ENCODE results near the gene ERCC2. TPM values are rescaled to one million over a fixed set of nuclear protein-coding genes. Genes with fewer than 3 reads are reported as not detected.

The ERCC2 gene
- total and polyA plus RNA-seq, 2 of the 4 experiments (the other 2 are of a cell fraction), result 30.6 to 66.5 TPM

DNA sequence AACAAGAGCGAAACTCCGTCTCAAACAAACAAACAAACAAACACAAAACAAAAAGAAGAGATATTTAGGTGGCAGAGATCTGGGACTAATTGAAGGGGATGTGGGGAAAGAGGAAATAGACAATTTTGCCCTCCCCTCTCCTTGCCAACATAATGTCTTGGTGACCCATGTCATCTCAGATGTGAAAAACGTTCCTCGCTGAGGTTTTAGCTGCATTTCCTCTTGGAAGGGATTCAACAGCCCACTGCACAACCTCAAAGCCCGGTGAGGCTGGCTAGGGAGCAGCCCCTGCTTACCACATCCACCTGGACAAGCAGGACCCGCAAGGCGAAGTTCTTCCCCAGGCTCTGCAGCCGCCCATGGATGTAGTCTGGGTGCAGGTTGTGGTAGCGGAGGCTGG is 48.4 kb upstream of the ERCC2 start:
- no peak overlapping the region for H3K27ac ChIP-seq (ENCODE audit: insufficient read depth, low read length)
- H3K4ac ChIP-seq (ENCODE audit: low read depth, low read length), result no peak overlapping the region
- no peak overlapping the region for H2BK15ac ChIP-seq (ENCODE audit: low read depth, low read length)
- no peak overlapping the region for H3K4me2 ChIP-seq (ENCODE audit: low read depth, low read length)
- TF ChIP-seq NFE2L2 (IDR thresholded peaks at IDR 0.05; ENCODE audit: low read depth, low read length) (no peak), CEBPB (IDR thresholded peaks at IDR 0.05; ENCODE audit: low read depth, low read length) (no peak), BHLHE40 (IDR thresholded peaks at IDR 0.05; ENCODE audit: low read depth, low read length) (no peak), CHD1 (IDR thresholded peaks at IDR 0.05; ENCODE audit: low read depth, low read length) (no peak), RAD21 (IDR thresholded peaks at IDR 0.05; ENCODE audit: low read length) (no peak), SMC3 (IDR thresholded peaks at IDR 0.05; ENCODE audit: low read depth, low read length) (no peak), RCOR1 (IDR thresholded peaks at IDR 0.05; ENCODE audit: insufficient replicate concordance, low read length) (no peak), RFX5 (IDR thresholded peaks at IDR 0.05; ENCODE audit: low read depth, low read length) (no peak), FOS (IDR thresholded peaks at IDR 0.05; ENCODE audit: low read depth, low read length) (no peak), MAFK (IDR thresholded peaks at IDR 0.05; ENCODE audit: low read depth, low read length) (no peak), POLR2A (IDR thresholded peaks at IDR 0.05; ENCODE audit: low read depth, low read length) (no peak), MAZ (IDR thresholded peaks at IDR 0.05; ENCODE audit: borderline replicate concordance, low read depth, low read length) (no peak)
- TF ChIP-seq, protein P1, sequence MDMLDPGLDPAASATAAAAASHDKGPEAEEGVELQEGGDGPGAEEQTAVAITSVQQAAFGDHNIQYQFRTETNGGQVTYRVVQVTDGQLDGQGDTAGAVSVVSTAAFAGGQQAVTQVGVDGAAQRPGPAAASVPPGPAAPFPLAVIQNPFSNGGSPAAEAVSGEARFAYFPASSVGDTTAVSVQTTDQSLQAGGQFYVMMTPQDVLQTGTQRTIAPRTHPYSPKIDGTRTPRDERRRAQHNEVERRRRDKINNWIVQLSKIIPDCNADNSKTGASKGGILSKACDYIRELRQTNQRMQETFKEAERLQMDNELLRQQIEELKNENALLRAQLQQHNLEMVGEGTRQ (IDR thresholded peaks at IDR 0.05; ENCODE audit: low read depth, low read length), result no peak
- TF ChIP-seq, protein P2, sequence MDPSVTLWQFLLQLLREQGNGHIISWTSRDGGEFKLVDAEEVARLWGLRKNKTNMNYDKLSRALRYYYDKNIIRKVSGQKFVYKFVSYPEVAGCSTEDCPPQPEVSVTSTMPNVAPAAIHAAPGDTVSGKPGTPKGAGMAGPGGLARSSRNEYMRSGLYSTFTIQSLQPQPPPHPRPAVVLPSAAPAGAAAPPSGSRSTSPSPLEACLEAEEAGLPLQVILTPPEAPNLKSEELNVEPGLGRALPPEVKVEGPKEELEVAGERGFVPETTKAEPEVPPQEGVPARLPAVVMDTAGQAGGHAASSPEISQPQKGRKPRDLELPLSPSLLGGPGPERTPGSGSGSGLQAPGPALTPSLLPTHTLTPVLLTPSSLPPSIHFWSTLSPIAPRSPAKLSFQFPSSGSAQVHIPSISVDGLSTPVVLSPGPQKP (IDR thresholded peaks at IDR 0.05; ENCODE audit: borderline replicate concordance, low read depth, low read length), result no peak
- TF ChIP-seq, protein P3, sequence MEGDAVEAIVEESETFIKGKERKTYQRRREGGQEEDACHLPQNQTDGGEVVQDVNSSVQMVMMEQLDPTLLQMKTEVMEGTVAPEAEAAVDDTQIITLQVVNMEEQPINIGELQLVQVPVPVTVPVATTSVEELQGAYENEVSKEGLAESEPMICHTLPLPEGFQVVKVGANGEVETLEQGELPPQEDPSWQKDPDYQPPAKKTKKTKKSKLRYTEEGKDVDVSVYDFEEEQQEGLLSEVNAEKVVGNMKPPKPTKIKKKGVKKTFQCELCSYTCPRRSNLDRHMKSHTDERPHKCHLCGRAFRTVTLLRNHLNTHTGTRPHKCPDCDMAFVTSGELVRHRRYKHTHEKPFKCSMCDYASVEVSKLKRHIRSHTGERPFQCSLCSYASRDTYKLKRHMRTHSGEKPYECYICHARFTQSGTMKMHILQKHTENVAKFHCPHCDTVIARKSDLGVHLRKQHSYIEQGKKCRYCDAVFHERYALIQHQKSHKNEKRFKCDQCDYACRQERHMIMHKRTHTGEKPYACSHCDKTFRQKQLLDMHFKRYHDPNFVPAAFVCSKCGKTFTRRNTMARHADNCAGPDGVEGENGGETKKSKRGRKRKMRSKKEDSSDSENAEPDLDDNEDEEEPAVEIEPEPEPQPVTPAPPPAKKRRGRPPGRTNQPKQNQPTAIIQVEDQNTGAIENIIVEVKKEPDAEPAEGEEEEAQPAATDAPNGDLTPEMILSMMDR (conservative IDR thresholded peaks at IDR 0.05; ENCODE audit: low read depth, low read length), result no peak
- H3K23ac ChIP-seq (ENCODE audit: low read depth, low read length), result no peak overlapping the region
- H2BK20ac ChIP-seq (ENCODE audit: low read depth, low read length), result no peak overlapping the region
- no peak overlapping the region for H4K91ac ChIP-seq (ENCODE audit: insufficient read depth, low read depth, low read length)
- no peak overlapping the region for H4K5ac ChIP-seq (ENCODE audit: low read depth, low read length)
- H2AFZ ChIP-seq (replicated peaks; ENCODE audit: low read length, poor library complexity), result peak overlapping the region; percentile 10
- no peaks in the 10 kb centered on the region for H3K9me3 ChIP-seq (ENCODE audit: control insufficient read depth, insufficient read depth, low read length)
- no peak overlapping the region for H3K18ac ChIP-seq (ENCODE audit: low read depth, low read length)
- no peak for DNase-seq
- H2BK5ac ChIP-seq (ENCODE audit: low read depth, low read length, poor library complexity, severe bottlenecking), result no peak overlapping the region
- H2AK5ac ChIP-seq (ENCODE audit: low read depth, low read length), result no peak overlapping the region
- CTCF ChIA-PET, result no interaction called here
- no peaks in the 10 kb centered on the region for H4K20me1 ChIP-seq (ENCODE audit: insufficient read depth, low read length)
- peaks cover 14 to 51% of the 10 kb centered on the region in 2 experiments for H3K79me1 ChIP-seq (ENCODE audit: low read depth in 1 of 2, low read length in 2 of 2)
- no peak overlapping the region for H3K9ac ChIP-seq (ENCODE audit: low read depth, low read length)
- 93% methylated on average over 3 of the region's 9 CpGs; no CpG with 5 or more reads in 1 of the 2 experiments for WGBS, 2 experiments (ENCODE audit: extremely low coverage in 2 of 2, insufficient read length in 1 of 2)
- no peak overlapping the region for H2BK120ac ChIP-seq (ENCODE audit: low read depth, low read length)
- BruUV-seq (replicated peaks), result no TSS peak
- H3K4me3 ChIP-seq (ENCODE audit: insufficient read depth, low read depth, low read length), result no peak overlapping the region
- H3K9me1 ChIP-seq (ENCODE audit: insufficient read depth, low read length), result no peaks in the 10 kb centered on the region; the same call in 1 of the 2 replicates
- intact Hi-C loops (cut with micrococcal nuclease) (no loop called here), in situ Hi-C loops (cut with MboI; ENCODE audit: low sequenced_read_pairs) (no loop called here), dilution Hi-C loops (cut with HindIII; ENCODE audit: low sequenced_read_pairs, unreplicated experiment) (no loop called here)
- H3K14ac ChIP-seq (replicated peaks; ENCODE audit: low read depth, low read length), result no peak overlapping the region
- no peaks in the 10 kb centered on the region for H3K27me3 ChIP-seq (ENCODE audit: control insufficient read depth, insufficient read depth, low read length)
- H3K56ac ChIP-seq (ENCODE audit: extremely low read depth, insufficient read depth, low read length), result no peak overlapping the region
- H4K8ac ChIP-seq (ENCODE audit: low read depth in 2 of 2, low read length in 2 of 2), result no peak overlapping the region
- no peak overlapping the region for H2AK9ac ChIP-seq (replicated peaks; ENCODE audit: low read depth, low read length, poor library complexity)
- H3K4me1 ChIP-seq (ENCODE audit: control insufficient read depth, insufficient read depth, low read length), result peaks cover 3% of the 10 kb centered on the region
- peaks cover 52% of the 10 kb centered on the region for H3K36me3 ChIP-seq (ENCODE audit: control insufficient read depth, insufficient read depth, low read length)
- no peak for ATAC-seq (ENCODE audit: low read depth)
- POLR2A ChIA-PET (ENCODE audit: unreplicated experiment), result no interaction called here

Measured in IMR-90 (cell line).